Measurements from ENCODE around the gene USP36. TPM values are rescaled to one million over a fixed set of nuclear protein-coding genes. Genes with fewer than 3 reads are reported as not detected.
A peak's percentile ranks its signal among the peaks of the same experiment; 100 is the strongest.

USP36 gene
- total RNA-seq, 1 experiment from 2014 or later = 103 TPM

GRCh38 chr17:78840530-78840779 is 159 bp downstream of the USP36 start:
- peak overlapping the region; percentile 66 for H3K4me3 ChIP-seq (ENCODE audit: low read depth, low read length)
- peaks cover 28% of the 10 kb centered on the region for H3K4me1 ChIP-seq
- POLR2A ChIA-PET = interaction anchor here (1.0 kb wide), 1 partner anchor 25 kb away, joined by 4 read pairs; no protein-coding TSS in a partner anchor
- Mint-ChIP-seq H3K27ac (ENCODE audit: unreplicated experiment) (peak overlapping the region; percentile 83), H3K9me3 (ENCODE audit: unreplicated experiment) (no peaks in the 10 kb centered on the region), H3K4me1 (ENCODE audit: low read depth, unreplicated experiment) (peaks cover 16% of the 10 kb centered on the region), H3K36me3 (ENCODE audit: insufficient read depth, unreplicated experiment) (peaks cover 51% of the 10 kb centered on the region), H3K27me3 (ENCODE audit: insufficient read depth, unreplicated experiment) (no peaks in the 10 kb centered on the region), H3K4me3 (ENCODE audit: unreplicated experiment) (peak overlapping the region; percentile 87)
- BruUV-seq (replicated peaks) = no TSS peak
- TF ChIP-seq CTCF (IDR thresholded peaks at IDR 0.05; ENCODE audit: insufficient read depth in 1 of 2, low read depth in 1 of 2, low read length in 1 of 2, severe bottlenecking in 1 of 2, unreplicated experiment in 1 of 2) = no peak
- no peaks in the 10 kb centered on the region for H3K9me3 ChIP-seq
- intact Hi-C loops (cut with micrococcal nuclease; ENCODE audit: unreplicated experiment) = no loop called here
- H3K27me3 ChIP-seq (replicated peaks; ENCODE audit: control insufficient read depth, insufficient read depth, low read length) = no peaks in the 10 kb centered on the region
- DNase-seq = no peak
- H3K36me3 ChIP-seq (ENCODE audit: control insufficient read depth, insufficient read depth, low read length) = peaks cover 4% of the 10 kb centered on the region
- CTCF ChIA-PET = interaction anchor here (0.9 kb wide), 1 partner anchor 9 kb away, joined by 7 read pairs; no protein-coding TSS in a partner anchor

- POLR2A ChIA-PET = interaction anchor here (1.0 kb wide), 1 partner anchor 26 kb away, joined by 4 read pairs; no protein-coding TSS in a partner anchor
- DNase-seq = peak in 1 of 2 experiments; percentile 35
Measured at GRCh38 chr17:78839762-78840529, 668 bp downstream of the USP36 start.

GRCh38 chr17:78839235-78839761 is 1.3 kb downstream of the USP36 start:
- Mint-ChIP-seq H3K4me3 (ENCODE audit: unreplicated experiment) (peak overlapping the region; percentile 87), H3K4me1 (ENCODE audit: low read depth, unreplicated experiment) (peaks cover 16% of the 10 kb centered on the region), H3K27me3 (ENCODE audit: insufficient read depth, unreplicated experiment) (no peaks in the 10 kb centered on the region), H3K9me3 (ENCODE audit: unreplicated experiment) (no peaks in the 10 kb centered on the region), H3K27ac (ENCODE audit: unreplicated experiment) (peak overlapping the region; percentile 83), H3K36me3 (ENCODE audit: insufficient read depth, unreplicated experiment) (peaks cover 58% of the 10 kb centered on the region)
- TSS peak; percentile 19 for BruUV-seq (replicated peaks)
- no peak for TF ChIP-seq CTCF (IDR thresholded peaks at IDR 0.05; ENCODE audit: insufficient read depth in 1 of 2, low read depth in 1 of 2, low read length in 1 of 2, severe bottlenecking in 1 of 2, unreplicated experiment in 1 of 2)
- intact Hi-C loops (cut with micrococcal nuclease; ENCODE audit: unreplicated experiment) = no loop called here
- peaks cover 5% of the 10 kb centered on the region for H3K36me3 ChIP-seq (ENCODE audit: control insufficient read depth, insufficient read depth, low read length)
- peak overlapping the region; percentile 66 for H3K4me3 ChIP-seq (ENCODE audit: low read depth, low read length)
- peaks cover 28% of the 10 kb centered on the region for H3K4me1 ChIP-seq
- CTCF ChIA-PET = no interaction called here
- DNase-seq = no peak
- POLR2A ChIA-PET = no interaction called here
- no peaks in the 10 kb centered on the region for H3K9me3 ChIP-seq
- H3K27me3 ChIP-seq (replicated peaks; ENCODE audit: control insufficient read depth, insufficient read depth, low read length) = no peaks in the 10 kb centered on the region

More at GRCh38 chr17:78839762-78840529, 668 bp downstream of the USP36 start:
- intact Hi-C loops (cut with micrococcal nuclease; ENCODE audit: unreplicated experiment) = no loop called here
- no TSS peak for BruUV-seq (replicated peaks)
- Histone ChIP-seq H3K27me3 (replicated peaks; ENCODE audit: control insufficient read depth, insufficient read depth, low read length) (no peaks in the 10 kb centered on the region), H3K4me1 (peaks cover 28% of the 10 kb centered on the region), H3K36me3 (ENCODE audit: control insufficient read depth, insufficient read depth, low read length) (peaks cover 5% of the 10 kb centered on the region), H3K4me3 (ENCODE audit: low read depth, low read length) (peak overlapping the region; percentile 66), H3K9me3 (no peaks in the 10 kb centered on the region)
- Mint-ChIP-seq H3K27ac (ENCODE audit: unreplicated experiment) (peak overlapping the region; percentile 83), H3K9me3 (ENCODE audit: unreplicated experiment) (no peaks in the 10 kb centered on the region), H3K27me3 (ENCODE audit: insufficient read depth, unreplicated experiment) (no peaks in the 10 kb centered on the region), H3K36me3 (ENCODE audit: insufficient read depth, unreplicated experiment) (peaks cover 52% of the 10 kb centered on the region), H3K4me1 (ENCODE audit: low read depth, unreplicated experiment) (peaks cover 16% of the 10 kb centered on the region), H3K4me3 (ENCODE audit: unreplicated experiment) (peak overlapping the region; percentile 87)
- no peak for TF ChIP-seq CTCF (IDR thresholded peaks at IDR 0.05; ENCODE audit: insufficient read depth in 1 of 2, low read depth in 1 of 2, low read length in 1 of 2, severe bottlenecking in 1 of 2, unreplicated experiment in 1 of 2)
- CTCF ChIA-PET = interaction anchor here (0.9 kb wide), 1 partner anchor 9 kb away, joined by 7 read pairs; no protein-coding TSS in a partner anchor
